COR-L47 (cell line): Measurements from ENCODE around the gene GALR2.
"Not testable (repeated sequence)": the region's sequence is repeated elsewhere in the genome, so short reads cannot be mapped to it uniquely, and the experiment has no call there.

Source experiments
- DNase-seq: peaks from one replicate; lab custom pipeline; 2025; lab: John Stamatoyannopoulos, UW

GALR2 gene

DNA sequence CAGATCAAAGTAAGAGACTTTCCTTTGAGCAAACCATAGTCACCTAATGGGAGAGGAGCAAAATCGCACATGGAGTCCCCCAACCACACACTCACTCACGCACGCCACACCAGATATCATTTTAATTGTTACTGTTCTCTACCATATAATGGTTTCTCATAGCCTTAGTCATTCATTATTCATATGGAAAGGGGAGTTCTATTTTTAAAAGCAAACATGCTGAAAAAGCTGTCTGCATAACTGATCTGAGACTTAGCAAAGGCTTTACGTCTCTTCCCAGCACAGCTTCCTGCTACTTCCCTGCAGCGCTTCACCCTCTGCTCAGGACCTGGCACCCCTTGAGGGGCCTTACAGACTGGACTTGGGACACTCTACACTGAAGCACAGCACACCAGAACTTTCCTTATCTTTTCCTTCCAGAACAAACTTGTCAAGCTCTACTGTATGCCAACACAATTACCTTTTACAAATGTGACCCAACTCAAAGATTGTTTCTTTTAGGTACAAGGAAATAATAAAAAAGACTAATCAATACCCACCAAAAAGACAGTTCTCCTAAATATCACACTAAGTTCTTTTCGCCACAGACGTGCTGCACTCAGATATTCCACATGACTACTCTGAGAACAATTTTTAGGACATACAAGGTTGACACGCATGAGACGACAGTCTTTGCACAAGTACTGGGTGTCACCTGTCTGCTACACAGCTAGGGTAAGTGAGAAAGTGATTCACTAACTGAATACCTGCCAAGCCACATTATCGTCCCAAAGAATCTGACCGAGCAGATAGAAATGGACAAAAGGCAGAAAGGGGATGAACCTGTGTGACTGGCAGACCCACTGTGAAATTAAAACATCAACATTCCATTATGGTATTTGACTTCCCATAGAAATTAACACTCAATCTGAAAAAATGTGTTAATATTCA lies 23.8 kb upstream of the GALR2 start:
- no peak for DNase-seq

- DNase-seq, result no peak
These were observed 23.0 kb upstream of the GALR2 start for GRCh38 chr17:76051561-76051960.

- no peak for DNase-seq
These were observed 21.1 kb upstream of the GALR2 start for GRCh38 chr17:76053246-76054111.

- no peak for DNase-seq
These were observed 20.5 kb upstream of the GALR2 start for GRCh38 chr17:76054112-76054476.

GRCh38 chr17:76056882-76057281 lies 17.7 kb upstream of the GALR2 start:
- DNase-seq, result no peak

GRCh38 chr17:76058264-76058663 lies 16.3 kb upstream of the GALR2 start:
- DNase-seq, result not testable (repeated sequence)

GRCh38 chr17:76063875-76064546 lies 10.6 kb upstream of the GALR2 start:
- no peak for DNase-seq

GRCh38 chr17:76065775-76066174 lies 8.8 kb upstream of the GALR2 start:
- no peak for DNase-seq

- DNase-seq, result no peak
These were observed 2.9 kb upstream of the GALR2 start for GRCh38 chr17:76071531-76072147.

DNA sequence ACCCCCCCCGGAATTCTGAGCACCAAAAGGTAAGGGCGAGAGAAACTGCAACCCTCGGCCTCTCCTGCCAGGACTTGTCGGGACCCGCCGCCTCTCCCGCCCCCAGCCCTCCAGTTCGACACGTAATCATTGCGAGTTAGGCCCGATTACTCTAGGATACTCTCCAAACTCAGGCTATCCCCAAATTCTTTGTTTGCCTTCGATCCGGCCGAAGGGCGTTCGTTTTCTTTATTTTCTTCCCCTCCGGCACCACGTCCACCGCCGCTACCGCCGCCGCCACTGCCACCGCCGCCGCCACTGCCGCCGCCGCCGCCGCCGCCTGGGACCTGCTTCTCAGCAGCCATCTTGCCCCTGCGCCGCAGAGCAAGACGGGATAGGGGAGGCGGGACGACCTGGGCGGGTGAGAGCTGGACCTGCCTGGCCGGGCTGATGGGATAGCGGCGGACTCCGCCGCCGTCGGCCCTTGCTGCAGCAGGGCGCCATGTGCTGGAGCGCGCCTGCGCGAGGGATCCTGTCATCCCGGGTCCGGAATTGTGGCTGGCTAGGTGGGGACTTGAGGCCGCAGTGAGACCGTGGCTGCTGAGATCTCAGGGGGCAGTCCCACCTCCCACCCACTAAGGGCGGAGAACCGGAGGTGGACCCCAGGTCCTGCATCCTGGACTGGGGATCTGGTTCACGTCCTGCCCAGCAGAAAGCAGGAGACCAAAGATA lies 2.3 kb upstream of the GALR2 start, which contains the start of gene SRP68:
Gene SRP68 (minus strand): TSS at position 370 of the 711 bp plus-strand sequence. CDS start 26 bp downstream, at position 344.
- DNase-seq, result peak; percentile 85

- DNase-seq, result peak; percentile 29
These were observed 974 bp downstream of the GALR2 start for GRCh38 chr17:76075364-76076145.

GRCh38 chr17:76076146-76076764 lies 1.7 kb downstream of the GALR2 start:
- DNase-seq, result no peak

DNA sequence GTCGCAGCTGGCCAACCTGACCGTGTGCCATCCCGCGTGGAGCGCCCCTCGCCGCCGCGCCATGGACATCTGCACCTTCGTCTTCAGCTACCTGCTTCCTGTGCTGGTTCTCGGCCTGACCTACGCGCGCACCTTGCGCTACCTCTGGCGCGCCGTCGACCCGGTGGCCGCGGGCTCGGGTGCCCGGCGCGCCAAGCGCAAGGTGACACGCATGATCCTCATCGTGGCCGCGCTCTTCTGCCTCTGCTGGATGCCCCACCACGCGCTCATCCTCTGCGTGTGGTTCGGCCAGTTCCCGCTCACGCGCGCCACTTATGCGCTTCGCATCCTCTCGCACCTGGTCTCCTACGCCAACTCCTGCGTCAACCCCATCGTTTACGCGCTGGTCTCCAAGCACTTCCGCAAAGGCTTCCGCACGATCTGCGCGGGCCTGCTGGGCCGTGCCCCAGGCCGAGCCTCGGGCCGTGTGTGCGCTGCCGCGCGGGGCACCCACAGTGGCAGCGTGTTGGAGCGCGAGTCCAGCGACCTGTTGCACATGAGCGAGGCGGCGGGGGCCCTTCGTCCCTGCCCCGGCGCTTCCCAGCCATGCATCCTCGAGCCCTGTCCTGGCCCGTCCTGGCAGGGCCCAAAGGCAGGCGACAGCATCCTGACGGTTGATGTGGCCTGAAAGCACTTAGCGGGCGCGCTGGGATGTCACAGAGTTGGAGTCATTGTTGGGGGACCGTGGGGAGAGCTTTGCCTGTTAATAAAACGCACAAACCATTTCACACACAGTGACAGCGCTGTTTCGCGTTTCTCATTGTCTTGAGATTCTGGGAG lies 2.4 kb downstream of the GALR2 start:
- DNase-seq, result no peak

- no peak for DNase-seq
These were observed 3.1 kb downstream of the GALR2 start for GRCh38 chr17:76077584-76078110.

DNA sequence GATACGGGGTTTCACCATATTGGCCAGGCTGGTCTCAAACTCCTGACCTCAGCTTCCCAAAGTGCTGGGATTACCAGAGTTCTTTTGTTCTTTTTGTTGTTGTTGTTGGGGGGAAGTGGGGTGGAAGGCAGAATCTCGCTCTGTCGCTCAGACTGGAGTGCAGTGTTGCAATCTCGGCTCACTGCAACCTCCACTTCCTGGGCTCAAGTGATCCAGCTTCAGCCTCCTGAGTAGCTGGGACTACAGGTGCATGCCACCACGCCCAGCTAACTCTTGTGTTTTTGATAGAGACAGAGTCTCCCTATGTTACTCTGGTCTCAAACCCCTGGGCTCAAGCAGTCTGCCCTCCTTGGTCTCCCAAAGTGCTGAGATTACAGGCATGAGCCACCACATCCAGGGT lies 3.8 kb downstream of the GALR2 start:
- DNase-seq, result not testable (repeated sequence)

DNA sequence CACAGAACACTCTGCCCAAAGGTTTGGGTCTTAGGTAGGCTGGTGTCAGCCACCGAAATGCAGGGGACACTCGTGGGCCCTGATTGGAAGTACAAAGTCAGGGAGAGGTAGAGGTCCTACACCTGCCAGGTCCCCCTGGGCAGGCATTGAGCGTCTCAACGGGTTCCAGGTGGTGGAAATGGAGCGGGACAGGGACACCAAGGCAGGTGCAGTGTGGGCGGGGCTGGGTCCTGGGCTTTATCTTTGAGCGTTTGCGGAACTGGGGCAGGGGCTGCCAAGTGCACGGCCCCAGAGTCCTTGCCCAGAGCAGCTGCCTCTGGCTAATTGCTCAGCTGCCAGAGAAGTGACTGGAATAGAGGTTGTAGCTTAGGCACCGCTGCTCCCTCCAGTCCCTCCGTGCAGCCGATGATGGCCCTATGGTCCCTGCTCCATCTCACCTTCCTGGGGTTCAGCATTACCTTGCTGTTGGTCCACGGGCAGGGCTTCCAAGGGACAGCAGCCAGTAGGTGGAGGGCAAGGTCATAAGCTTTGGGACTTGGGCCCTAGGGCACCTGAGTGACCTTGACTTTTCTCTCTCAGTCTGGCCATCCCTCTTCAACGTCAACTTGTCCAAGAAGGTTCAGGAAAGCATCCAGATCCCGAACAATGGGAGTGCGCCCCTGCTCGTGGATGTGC lies 4.4 kb downstream of the GALR2 start, which contains the start of gene ZACN:
Gene ZACN (plus strand): TSS at position 323 of the 675 bp plus-strand sequence. CDS start 83 bp downstream, at position 406.
- no peak for DNase-seq

- no peak for DNase-seq
These were observed 5.0 kb downstream of the GALR2 start for GRCh38 chr17:76079535-76079955.
